WI38 (cell line): Measurements from ENCODE around the gene SPOCD1.
A peak's percentile ranks its signal among the peaks of the same experiment; 100 is the strongest.

Source experiments
- H3K4me3 ChIP-seq: 2 replicates; pipeline ENCODE4 v1.5.1; 2011; ENCODE audit warnings: low read depth, mild to moderate bottlenecking, control low read depth, low read length
- CTCF ChIP-seq: IDR thresholded peaks from 2 replicates; pipeline ENCODE4 v1.5.1; 2012; ENCODE audit warnings: low read depth, mild to moderate bottlenecking, control low read depth, low read length

Gene SPOCD1

GRCh38 chr1:31799196-31799894 is 16.5 kb downstream of the SPOCD1 start:
- peak overlapping the region; percentile 94; the same call in 1 of the 2 replicates for H3K4me3 ChIP-seq
- no peak for TF ChIP-seq CTCF

- peak overlapping the region; percentile 94 for H3K4me3 ChIP-seq
- TF ChIP-seq CTCF, result no peak
Observed at GRCh38 chr1:31798433-31799195, 17.2 kb downstream of the SPOCD1 start.

- no peak for TF ChIP-seq CTCF
- H3K4me3 ChIP-seq, result peak overlapping the region; percentile 94
Observed at GRCh38 chr1:31798086-31798432, 17.8 kb downstream of the SPOCD1 start.

GRCh38 chr1:31797216-31797615 is 18.6 kb downstream of the SPOCD1 start:
- TF ChIP-seq CTCF, result no peak
- peak overlapping the region; percentile 94 for H3K4me3 ChIP-seq

GRCh38 chr1:31796707-31797106 is 19.1 kb downstream of the SPOCD1 start:
- TF ChIP-seq CTCF, result no peak
- H3K4me3 ChIP-seq, result peak overlapping the region; percentile 94

- peak overlapping the region; percentile 94 for H3K4me3 ChIP-seq
- no peak for TF ChIP-seq CTCF
Observed at GRCh38 chr1:31795801-31796621, 19.8 kb downstream of the SPOCD1 start.
